ENCODE data around the gene CREBL2.
"Not testable (repeated sequence)": the region's sequence is repeated elsewhere in the genome, so short reads cannot be mapped to it uniquely, and the experiment has no call there.

The CREBL2 gene, protein sequence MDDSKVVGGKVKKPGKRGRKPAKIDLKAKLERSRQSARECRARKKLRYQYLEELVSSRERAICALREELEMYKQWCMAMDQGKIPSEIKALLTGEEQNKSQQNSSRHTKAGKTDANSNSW

DNA sequence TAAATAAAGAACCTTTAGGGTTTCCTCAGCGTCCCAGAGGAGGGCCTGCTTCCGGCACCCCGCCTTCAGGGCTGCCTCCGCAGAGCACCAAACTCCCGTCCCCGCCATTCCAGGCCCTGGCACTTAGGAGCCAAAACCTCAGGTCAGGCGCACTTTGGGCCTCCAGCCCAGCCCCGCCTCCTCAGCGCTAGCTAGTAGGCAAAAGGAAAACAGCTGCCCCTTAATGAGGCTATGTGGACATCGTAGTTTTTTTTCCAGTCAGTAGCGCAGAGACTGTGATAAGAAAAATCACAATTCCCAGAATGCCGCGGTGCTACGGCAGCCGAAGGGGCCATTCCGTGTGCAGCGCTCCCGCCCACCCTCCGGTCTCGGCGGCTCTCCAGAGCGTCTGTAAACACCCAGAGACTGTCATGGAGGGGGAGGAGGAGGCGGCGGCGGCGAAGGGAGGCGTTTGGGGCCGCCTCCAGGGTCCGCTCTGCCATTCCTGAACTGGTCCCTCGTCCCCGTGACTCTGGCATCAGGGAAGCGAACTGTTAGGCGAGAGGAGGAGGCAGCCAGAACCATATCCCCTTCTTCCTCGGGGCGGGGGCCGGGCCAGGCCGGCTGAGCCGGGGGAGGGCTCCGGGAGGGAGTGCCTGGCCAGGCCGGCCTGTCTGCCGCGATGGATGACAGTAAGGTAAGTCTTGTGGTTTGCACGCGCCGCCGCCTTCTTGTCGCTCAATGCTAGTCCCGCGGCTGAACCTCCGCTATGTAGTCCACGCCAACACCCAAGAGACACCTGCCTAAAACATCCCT lies at the start of gene CREBL2:
Gene CREBL2 (plus strand): TSS at position 365 of the 795 bp plus-strand sequence. CDS start 297 bp downstream, at position 662.
- DNase-seq (ENCODE audit: low spot score), result peak; percentile 86

DNA sequence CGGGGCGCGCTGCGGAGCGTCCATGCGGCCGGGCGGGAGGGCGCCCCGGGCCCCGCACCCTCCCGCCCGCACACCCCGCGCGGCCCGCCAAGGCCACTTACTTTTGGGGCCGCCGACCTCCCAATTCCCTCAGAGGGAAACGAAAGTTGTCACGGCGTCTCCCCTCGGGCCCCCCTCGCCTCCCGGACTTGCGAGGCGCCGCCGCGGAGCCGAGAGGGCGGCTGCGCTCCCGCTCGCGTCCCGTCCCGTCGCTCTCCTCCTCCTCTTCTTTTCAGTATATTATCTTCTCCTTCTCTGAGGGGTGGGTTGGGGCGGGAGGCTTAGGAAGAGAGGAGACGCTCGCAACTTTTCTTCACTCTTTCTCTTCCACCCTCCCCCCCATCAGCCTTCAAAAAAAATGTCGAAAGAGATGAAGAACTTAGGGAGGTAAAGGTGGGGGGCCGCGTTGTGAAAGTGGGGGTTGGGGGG lies 49.6 kb upstream of the CREBL2 start:
- DNase-seq (ENCODE audit: low spot score), result no peak

DNA sequence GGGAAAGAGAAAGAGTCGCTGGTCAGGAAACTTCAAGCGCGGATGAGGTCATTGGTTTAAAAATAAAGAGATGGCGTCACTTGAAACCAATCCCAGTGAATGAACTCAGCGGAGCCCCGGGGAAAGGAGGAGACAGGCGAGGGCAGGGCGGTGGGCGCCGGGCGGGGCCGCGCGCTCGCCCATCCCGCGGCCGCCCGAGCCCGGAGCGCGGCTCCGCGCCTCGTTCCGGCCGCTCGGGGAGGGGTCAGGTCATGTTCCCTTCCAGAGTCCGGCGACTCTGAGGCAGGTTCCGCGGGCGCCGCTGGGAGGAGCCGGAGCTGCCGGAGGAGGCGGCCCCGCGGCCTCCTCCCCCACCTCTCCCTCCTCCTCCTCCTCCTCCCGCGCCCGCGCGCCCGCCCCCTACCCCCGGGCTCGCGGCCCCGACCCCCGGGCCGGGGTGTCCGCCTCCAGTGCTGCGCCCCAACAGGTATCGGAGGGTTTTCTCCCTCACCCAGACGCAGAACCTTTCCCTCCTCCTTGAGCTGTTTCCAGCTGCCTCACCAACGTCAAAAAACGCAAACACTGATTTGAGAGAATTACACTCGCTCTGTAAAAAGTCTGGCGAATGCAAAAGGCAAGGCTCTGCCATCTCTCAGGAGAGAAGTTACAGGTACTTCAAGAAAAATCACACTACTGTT lies 49.0 kb upstream of the CREBL2 start, which contains the start of gene DUSP16:
Gene DUSP16 (minus strand): TSS at position 279 of the 677 bp plus-strand sequence. CDS start 41,765 bp downstream, outside the sequence.
- peak; percentile 91 for DNase-seq (ENCODE audit: low spot score)

GRCh38 chr12:12563290-12563928 lies 48.3 kb upstream of the CREBL2 start:
- no peak for DNase-seq (ENCODE audit: low spot score)

DNA sequence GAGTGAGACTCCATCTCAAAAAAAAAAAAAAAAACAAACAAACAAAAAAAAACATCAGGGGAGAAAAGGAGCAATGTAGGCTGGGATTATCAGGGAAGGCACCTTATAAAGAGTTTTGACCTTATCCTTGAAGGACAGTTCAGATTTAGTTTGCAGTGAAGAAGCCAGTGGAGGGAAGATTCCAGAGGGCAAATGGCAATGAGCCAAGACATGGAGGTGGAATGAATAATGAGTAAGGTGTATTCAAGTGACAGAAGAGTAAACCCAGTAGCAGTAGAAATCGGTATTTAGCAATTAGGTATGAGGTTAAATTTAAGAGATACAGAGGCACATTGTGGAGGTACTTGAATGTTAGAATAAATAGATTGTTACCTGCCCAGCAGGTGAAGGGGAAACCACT lies 46.8 kb upstream of the CREBL2 start:
- DNase-seq (ENCODE audit: low spot score), result no peak

DNA sequence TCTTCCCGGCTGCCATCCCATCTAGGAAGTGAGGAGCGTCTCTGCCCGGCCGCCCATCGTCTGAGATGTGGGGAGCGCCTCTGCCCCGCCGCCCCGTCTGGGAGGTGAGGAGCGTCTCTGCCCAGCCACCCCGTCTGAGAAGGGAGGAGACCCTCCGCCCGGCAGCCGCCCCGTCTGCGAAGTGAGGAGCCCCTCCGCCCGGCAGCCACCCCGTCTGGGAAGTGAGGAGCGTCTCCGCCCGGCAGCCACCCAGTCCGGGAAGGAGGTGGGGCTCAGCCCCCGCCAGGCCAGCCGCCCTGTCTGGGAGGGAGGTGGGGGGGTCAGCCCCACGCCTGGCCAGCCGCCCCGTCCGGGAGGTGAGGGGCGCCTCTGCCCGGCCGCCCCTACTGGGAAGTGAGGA lies 45.7 kb upstream of the CREBL2 start:
- not testable (repeated sequence) for DNase-seq (ENCODE audit: low spot score)

GRCh38 chr12:12572659-12573058 lies 39.0 kb upstream of the CREBL2 start:
- no peak for DNase-seq (ENCODE audit: low spot score)

- DNase-seq (ENCODE audit: low spot score), result no peak
These were observed 33.9 kb upstream of the CREBL2 start for GRCh38 chr12:12577786-12578185.

DNA sequence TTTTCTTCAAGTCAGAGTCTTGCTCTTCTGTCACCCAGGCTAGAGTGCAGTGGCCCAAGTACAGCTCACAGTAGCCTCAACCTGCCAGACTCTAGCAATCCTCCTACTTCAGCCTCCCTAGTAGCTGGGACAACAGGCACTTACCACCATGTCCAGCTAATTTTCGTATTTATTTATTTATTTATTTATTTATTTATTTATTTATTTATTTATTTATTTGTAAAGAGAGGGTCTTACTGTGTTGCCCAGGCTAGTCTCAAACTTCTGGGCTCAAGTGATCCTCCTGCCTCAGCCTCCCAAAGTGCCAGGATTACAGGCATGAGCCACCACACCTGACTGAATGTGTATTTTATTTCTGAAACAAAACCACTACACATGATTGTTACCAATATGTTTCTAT lies 31.0 kb upstream of the CREBL2 start:
- DNase-seq (ENCODE audit: low spot score), result not testable (repeated sequence)

DNA sequence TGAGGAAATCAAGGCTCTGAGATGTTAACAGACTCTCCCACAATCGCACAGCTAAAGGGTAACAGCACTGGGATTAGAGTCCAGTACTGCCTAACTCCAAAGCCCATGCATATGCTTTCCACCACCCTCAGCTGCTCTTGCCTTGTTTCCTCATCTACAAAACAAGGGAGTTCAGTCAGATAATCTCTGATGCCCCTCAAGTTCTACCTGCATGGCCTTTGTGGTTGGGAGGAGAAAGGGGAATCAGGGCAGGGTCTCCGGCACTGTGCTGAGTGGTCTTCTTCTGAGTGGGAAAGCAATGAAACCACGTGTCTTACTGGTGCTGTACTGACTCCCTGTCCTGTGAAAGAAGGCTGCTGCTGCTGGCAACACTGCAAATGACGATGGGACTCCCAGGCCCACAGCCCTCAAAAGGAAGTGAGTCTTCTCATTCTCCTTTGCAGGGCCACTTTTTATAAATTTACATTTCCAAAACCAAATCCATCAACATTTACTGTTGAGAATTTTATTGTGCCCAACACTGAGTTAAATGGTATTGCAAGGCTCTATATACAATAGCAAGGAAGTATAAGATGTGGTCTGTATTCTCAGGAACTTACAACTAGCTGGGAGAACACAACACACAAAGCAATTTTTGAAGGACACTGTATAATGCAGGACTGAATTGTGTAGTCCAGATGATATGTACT lies 29.3 kb upstream of the CREBL2 start:
- no peak for DNase-seq (ENCODE audit: low spot score)

DNA sequence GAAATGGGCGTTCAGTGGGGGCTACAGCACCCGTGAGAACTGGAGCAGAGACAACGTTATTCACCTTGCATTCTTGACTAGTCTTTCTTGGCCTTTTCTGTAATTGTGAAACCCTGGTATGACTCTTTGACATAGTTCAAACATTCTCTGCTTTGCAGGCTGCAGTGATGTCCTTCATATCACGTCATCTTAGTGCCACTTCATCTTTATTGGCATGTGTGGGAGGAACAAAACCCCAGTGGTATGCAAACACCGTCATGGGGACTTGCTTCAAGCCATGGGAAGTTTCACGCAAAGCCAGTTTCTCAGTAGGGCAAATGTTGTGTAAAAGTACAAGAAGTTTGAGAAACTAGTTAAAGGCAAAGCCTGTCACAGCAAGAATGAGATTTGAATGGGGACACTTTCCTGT lies 28.8 kb upstream of the CREBL2 start:
- no peak for DNase-seq (ENCODE audit: low spot score)

GRCh38 chr12:12583510-12584178 lies 28.0 kb upstream of the CREBL2 start:
- no peak for DNase-seq (ENCODE audit: low spot score)

GRCh38 chr12:12585115-12585863 lies 26.4 kb upstream of the CREBL2 start:
- DNase-seq (ENCODE audit: low spot score), result no peak

GRCh38 chr12:12586879-12587675 lies 24.6 kb upstream of the CREBL2 start:
- DNase-seq (ENCODE audit: low spot score), result no peak

- no peak for DNase-seq (ENCODE audit: low spot score)
These were observed 23.8 kb upstream of the CREBL2 start for GRCh38 chr12:12587878-12588277.

DNA sequence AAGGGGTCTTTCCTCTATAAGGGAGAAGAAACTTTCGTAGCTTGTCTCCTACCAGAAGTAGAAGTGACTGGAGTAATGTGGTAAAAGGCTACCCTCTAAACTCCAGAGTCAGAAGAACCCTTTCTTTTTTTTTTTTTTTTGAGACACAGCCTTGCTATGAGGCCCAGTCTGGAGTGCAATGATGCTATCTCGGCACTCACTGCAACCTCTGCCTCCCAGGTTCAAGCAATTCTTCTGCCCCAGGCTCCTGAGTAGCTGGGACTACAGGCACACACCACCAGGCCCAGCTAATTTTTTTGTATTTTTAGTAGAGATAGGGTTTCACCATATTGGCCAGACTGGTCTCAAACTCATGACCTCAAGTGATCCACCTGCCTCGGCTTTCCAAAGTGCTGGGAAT lies 23.2 kb upstream of the CREBL2 start:
- DNase-seq (ENCODE audit: low spot score), result not testable (repeated sequence)

DNA sequence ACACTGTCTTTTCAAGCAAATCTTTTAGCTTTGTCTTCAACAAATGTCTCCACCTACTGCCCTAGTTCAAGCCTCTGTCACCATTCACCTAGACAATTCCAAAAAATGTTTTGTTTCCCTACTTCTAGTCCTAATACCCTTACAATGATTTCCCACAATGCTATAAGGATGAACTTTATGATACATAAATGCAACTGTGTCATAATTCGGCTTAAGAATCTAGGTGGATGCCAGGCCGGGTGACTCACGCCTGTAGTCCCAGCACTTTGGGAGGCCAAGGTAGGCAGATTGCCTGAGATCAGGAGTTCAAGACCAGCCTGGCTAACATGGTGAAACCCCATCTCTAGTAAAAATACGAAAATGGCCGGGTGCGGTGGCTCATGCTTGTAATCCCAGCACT lies 20.7 kb upstream of the CREBL2 start:
- no peak for DNase-seq (ENCODE audit: low spot score)

GRCh38 chr12:12592930-12593329 lies 18.7 kb upstream of the CREBL2 start:
- DNase-seq (ENCODE audit: low spot score), result no peak

DNA sequence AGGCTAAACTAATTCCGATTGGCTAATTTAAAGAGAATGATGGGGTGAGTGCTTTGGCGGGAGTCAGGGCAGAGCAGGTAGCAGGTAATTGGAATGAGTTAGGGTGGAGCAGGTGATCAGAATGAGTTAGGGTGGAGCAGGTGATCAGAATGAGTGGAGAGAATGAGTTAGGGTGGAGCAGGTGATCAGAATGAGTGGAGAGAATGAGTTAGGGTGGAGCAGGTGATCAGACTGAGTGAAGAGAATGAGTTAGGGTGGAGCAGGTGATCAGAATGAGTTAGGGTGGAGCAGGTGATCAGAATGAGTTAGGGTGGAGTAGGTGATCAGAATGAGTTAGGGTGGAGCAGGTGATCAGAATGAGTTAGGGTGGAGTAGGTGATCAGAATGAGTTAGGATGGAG lies 15.7 kb upstream of the CREBL2 start:
- not testable (repeated sequence) for DNase-seq (ENCODE audit: low spot score)

- not testable (repeated sequence) for DNase-seq (ENCODE audit: low spot score)
These were observed 15.1 kb upstream of the CREBL2 start for GRCh38 chr12:12596598-12596997.
